GM21423 (cell line): ENCODE data around the gene COL2A1.

ENCODE experiments used
- ATAC-seq: cut with Tn5 transposase; IDR thresholded peaks from one replicate; pipeline ENCODE4 v1.9.1; 2021; ENCODE audit warnings: mild to moderate bottlenecking, moderate library complexity; ENCODE audit not compliant: unreplicated experiment

COL2A1 gene

GRCh38 chr12:47949441-47950341 lies 54.6 kb downstream of the COL2A1 start:
- ATAC-seq, result no peak

- ATAC-seq, result no peak
Observed at GRCh38 chr12:47947341-47947740, 56.9 kb downstream of the COL2A1 start.

DNA sequence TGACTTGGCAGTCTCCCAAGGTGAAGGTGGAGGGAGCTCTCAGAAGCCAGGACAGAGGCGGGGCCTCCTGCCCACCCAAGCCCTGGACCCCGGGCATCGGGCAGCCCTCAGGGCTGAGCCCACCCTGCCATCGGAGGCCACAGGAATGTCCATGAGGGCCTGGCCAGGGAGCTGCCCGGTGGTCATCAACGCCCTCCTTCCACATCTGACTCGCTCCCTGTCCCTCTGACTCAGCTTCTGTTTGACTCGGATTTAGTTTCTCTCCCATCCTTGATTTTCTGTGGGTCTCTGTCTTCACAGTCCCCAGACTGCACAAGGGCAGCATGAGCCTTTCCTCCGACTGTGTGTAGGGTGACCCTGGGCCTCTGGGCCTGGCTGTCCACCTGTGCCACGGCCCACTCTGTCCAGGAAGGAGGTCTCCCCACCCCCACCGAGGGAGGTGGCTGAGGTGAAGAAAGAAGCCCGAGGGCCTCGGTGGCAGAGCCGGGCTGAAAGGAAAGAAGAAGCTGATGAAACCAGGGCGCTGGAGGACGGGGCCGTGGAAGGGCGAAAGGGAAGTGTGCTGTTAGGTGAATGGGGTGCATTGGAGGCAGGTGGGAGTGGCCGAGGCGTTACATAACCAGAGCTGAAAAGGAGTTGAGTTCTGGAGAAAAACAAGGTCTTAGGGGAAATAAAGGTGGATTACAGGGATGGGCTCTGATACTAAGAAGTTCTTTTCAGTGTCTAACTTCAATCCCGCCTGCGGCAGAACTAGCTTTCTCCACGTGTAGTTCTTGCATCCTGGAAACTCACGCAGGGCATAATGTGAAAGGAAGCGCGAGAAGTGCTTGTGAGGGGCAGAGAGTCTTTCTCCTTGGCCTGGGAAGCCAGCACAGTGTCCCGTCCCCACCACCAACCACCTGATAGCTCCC lies 57.6 kb downstream of the COL2A1 start:
- ATAC-seq, result no peak

DNA sequence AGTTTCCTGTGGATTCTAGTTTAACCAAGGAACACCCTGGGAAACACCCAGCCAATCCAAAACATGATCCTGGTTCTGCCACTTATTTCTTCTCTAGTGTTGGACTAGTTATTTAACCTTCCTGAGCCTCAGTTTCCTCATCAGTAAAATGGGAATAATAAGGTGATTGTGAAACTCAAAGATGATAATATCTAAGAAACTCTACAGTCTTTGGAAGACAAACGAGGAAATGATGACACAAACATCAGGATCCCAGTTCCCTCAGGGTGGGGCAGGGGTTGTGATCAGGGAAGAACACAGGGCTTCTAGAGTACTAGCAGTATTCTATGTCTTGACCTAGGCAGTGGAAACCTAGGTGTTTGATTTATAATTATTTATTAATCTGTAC lies 58.9 kb downstream of the COL2A1 start:
- ATAC-seq, result no peak

DNA sequence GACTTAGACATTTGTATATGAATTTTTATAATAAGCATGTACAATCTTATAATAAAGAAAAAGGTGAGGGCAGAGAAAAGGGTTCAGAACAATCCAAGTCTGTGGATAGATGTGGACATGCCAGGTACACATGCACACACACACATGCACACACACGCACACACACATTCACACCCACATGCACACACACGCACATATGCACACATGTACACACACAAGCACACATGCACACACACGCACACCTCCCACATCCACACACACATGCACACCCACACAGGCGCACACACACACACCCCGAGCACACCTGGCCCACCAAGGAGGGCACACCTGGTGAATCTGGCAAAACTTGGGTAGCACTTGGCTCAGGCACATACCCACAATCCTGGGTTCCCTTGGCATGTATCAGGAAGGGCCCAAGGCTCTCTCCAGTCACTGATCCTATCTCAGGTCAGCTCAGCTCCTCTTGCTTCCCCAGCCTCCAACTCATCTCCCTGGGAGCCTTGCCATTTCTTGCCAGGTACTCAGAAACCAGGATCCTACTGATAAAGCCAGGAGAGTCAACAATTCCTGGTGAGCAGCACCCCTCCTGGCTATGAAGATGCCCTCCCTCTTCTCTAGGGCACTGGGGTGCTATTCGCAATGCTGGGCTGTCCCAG lies 59.5 kb downstream of the COL2A1 start:
- no peak for ATAC-seq

GRCh38 chr12:47943623-47944340 lies 60.5 kb downstream of the COL2A1 start:
- ATAC-seq, result no peak

- ATAC-seq, result no peak
Observed at GRCh38 chr12:47942614-47943225, 61.6 kb downstream of the COL2A1 start.

DNA sequence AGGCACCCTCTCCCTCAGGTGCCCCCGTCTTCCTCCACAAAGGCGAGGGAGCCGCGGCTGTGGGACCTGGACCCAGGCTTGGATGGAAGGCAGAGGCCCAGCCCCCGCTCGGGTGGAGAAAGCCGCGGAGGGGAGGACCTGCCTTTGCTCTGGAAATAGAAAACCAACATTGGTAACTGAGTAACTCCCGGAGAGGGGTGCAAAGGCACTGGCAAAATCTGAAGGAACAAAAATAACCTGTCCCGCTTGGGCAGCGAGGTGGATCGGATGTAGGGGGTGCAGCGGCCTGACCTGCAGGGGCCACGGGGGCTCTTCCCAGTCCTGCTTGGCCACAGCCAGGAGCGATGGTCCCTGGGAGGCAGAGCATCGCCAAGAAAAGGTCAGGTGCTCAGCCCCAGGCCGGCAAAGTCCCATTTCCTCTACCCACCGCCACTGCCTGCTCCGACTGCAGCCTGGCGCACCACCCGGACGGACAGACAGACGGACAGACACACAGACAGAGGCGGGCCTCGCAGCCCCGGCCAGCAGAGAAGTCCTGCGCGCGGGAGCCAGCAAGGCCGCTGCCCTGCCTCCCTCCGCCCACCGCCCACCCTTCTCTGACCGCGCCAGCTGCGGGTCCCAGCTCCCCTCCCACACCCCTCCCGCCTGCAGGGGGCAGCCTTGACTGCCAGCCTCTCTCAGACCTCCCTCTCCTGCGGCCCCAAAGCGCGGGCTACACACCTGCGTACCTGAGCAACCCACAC lies 62.2 kb downstream of the COL2A1 start:
- ATAC-seq, result no peak

DNA sequence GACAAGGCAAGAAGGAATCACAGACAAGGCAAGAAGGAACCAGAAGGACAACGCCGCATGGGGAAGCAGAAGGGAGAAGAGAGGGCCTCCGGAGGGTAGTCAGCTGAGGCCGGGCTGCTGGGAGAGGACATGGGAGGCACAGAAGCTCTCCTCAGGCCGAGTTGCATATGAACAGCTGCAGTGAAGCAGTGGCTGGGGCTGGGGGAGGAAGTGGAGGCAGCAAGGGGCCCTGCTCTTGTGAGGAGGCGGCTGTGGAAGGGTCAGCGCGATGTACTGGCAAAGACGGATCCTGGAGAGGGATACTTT lies 62.8 kb downstream of the COL2A1 start:
- ATAC-seq, result no peak

DNA sequence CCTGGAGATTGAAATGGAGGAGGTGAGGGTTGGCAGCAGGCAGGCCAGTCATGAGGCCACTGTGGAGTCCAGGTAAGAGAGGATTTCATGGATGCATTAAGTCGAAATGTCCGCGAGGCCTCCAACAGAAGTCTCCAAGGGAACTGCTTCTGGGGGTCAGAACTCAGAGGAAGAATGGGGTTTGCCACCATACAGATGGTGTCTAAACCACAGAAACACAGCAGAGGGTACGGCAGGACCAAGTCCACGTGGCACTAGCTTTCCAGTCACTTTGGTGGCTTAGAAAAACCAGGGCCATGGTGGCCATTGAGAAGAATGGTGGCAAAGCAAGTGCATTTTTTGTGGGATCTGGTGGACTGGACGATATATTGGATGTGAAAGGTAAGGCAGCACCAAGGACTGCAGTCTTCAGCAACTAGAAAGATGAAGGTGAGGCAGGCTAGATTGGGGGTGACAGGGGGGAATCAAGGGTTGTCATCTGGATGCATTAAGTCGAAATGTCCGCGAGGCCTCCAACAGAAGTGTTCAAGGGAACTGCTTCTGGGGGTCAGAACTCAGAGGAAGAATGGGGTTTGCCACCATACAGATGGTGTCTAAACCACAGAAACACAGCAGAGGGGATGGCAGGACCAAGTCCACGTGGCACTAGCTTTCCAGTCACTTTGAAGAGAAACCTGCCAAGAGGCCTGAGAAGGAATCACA lies 63.4 kb downstream of the COL2A1 start:
- no peak for ATAC-seq

DNA sequence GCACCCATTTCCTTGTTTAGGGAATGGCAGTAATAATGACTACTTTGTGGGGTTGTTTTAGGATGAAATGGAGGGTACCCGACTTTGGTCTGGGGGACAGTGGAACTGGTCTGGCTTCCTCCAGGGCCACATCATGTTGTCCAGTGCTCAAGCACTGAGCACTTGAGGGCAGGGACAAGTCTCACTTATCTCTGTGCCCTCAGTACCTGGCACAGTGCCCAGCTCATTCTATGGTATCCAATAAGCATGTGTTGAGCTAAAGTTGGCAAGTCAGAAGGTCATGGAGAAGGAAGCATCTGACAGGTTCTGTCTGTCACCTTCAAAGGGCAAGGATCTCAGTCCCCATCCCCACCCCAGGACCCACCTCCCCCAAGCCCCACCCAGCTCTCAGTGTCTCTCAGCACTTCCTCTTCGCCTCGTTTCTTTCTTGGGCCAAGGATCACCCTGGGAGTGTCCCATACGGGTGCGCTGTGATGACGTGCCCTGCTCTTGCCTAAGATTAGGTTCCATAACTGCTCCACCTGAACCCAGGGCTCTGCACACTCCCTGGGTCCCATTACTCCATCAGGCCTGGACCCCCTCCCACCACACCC lies 65.2 kb downstream of the COL2A1 start:
- no peak for ATAC-seq

- ATAC-seq, result no peak
Observed at GRCh38 chr12:47938594-47938993, 65.7 kb downstream of the COL2A1 start.

GRCh38 chr12:47938093-47938492 lies 66.2 kb downstream of the COL2A1 start:
- ATAC-seq, result no peak

DNA sequence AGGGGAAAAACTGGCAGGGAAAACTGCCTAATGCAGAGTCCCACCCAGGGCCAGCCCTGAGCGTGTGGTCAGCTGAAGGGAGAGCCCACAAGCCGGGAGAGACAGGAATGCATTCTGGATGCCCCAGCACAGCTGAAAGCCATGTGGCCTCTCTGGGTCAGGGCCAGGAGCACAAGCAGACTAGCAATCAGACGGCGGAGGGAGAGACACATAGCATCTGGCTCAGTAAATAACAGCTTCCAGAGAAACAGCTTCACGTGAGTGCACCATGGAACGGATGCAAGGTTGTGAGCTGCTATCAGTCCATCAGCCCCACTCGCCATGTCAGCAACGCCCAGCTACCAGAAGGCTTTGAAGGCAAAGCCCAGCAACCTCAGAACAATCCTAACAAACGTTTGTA lies 69.1 kb downstream of the COL2A1 start:
- ATAC-seq, result no peak

DNA sequence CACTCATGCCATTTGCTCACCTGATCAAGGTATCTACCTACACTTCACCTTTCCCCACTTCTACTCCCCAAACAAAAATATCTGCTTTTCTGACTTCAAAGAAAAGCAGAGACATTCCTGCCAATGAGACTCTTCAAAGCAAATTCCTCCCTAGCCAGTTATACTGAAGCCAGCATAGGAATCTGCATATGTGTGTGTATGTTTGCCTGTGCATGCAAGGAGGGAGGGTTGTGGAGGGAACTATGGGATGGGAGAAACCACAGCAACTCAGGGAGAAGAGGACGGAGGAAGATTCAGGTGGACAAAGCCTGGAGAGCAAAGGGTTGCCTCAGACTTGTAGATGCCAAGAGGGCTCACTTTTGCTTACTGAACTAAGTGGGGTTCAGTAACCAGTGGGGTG lies 73.1 kb downstream of the COL2A1 start:
- no peak for ATAC-seq

GRCh38 chr12:47930634-47931033 lies 73.6 kb downstream of the COL2A1 start:
- no peak for ATAC-seq

- no peak for ATAC-seq
Observed at GRCh38 chr12:47927346-47927745, 76.9 kb downstream of the COL2A1 start.
